ENCODE data around the gene GPR153. TPM values are rescaled to one million over a fixed set of nuclear protein-coding genes. Genes with fewer than 3 reads are reported as not detected.

GPR153 gene
- total and polyA plus RNA-seq, 2 of the 8 experiments (the other 6 are each of a cell fraction or from before 2014, with no cell fraction given) = 5.7 to 8.1 TPM

DNA sequence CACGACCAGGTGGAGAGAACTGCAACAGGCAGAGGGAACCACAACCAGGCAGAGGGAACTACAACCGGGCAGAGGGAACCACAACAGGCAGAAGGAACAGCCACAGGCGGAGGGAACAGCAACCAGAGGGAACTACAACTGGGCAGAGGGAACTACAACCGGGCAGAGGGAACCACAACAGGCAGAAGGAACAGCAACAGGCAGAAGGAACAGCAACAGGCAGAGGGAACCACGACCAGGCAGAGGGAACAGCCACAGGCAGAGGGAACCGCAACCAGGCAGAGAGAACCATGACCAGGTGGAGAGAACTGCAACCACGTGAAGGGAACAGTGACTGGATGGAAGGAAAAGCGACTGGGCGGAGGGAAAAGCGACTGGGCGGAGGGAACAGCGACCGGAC lies 47.6 kb upstream of the GPR153 start:
- 88% methylated on average over 13 of the region's 13 CpGs; no CpG with 5 or more reads in 1 of the 2 experiments for WGBS, 2 experiments (ENCODE audit: extremely low coverage in 1 of 2, insufficient coverage in 1 of 2, insufficient read length in 1 of 2, insufficient replicate concordance in 2 of 2, low coverage in 1 of 2, low lambda C conversion rate in 2 of 2, missing lambda C conversion rate in 1 of 2)
- H2BK120ac ChIP-seq (replicated peaks; ENCODE audit: low read depth, low read length) = no peak overlapping the region
- TF ChIP-seq SIN3A (conservative IDR thresholded peaks at IDR 0.05 in 1 of 2, IDR thresholded peaks at IDR 0.05 in 1 of 2; ENCODE audit: low read depth in 1 of 2, low read length in 2 of 2) (no peak), RFX5 (IDR thresholded peaks at IDR 0.05; ENCODE audit: borderline replicate concordance, low read depth, low read length) (no peak), SUZ12 (IDR thresholded peaks at IDR 0.05; ENCODE audit: low read length) (no peak), RAD21 (IDR thresholded peaks at IDR 0.05 in 1 of 2, conservative IDR thresholded peaks at IDR 0.05 in 1 of 2; ENCODE audit: low read depth in 2 of 2, low read length in 2 of 2) (no peak), SP4 (IDR thresholded peaks at IDR 0.05; ENCODE audit: low read length) (no peak), SP2 (IDR thresholded peaks at IDR 0.05; ENCODE audit: low read length) (no peak), CREB1 (IDR thresholded peaks at IDR 0.05) (no peak), RNF2 (IDR thresholded peaks at IDR 0.05; ENCODE audit: borderline replicate concordance, low read depth, low read length, missing control alignments, poor library complexity, severe bottlenecking) (no peak)
- TF ChIP-seq, protein P1, sequence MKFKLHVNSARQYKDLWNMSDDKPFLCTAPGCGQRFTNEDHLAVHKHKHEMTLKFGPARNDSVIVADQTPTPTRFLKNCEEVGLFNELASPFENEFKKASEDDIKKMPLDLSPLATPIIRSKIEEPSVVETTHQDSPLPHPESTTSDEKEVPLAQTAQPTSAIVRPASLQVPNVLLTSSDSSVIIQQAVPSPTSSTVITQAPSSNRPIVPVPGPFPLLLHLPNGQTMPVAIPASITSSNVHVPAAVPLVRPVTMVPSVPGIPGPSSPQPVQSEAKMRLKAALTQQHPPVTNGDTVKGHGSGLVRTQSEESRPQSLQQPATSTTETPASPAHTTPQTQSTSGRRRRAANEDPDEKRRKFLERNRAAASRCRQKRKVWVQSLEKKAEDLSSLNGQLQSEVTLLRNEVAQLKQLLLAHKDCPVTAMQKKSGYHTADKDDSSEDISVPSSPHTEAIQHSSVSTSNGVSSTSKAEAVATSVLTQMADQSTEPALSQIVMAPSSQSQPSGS (IDR thresholded peaks at IDR 0.05; ENCODE audit: low read length) = no peak

More for the DNA sequence above, 47.6 kb upstream of the GPR153 start:
- H4K5ac ChIP-seq (ENCODE audit: insufficient read length, low read depth, low read length) = no peak overlapping the region
- H2AK5ac ChIP-seq (ENCODE audit: low read depth, low read length) = no peak overlapping the region
- H3K14ac ChIP-seq (ENCODE audit: insufficient read length) = no peak overlapping the region
- H3K18ac ChIP-seq (ENCODE audit: extremely low read depth, low read length) = no peak overlapping the region
- H3K56ac ChIP-seq (replicated peaks; ENCODE audit: insufficient read length, low read depth, low read length) = no peak overlapping the region
- peaks cover 4% of the 10 kb centered on the region; the same call in 1 of the 2 replicates for H3K79me1 ChIP-seq (ENCODE audit: low read depth, low read length)
- no peaks in the 10 kb centered on the region for H3K79me2 ChIP-seq (ENCODE audit: control insufficient read depth in 1 of 2, insufficient read depth in 2 of 2, low read length in 2 of 2)
- H3K23me2 ChIP-seq (ENCODE audit: low read depth, low read length) = no peaks in the 10 kb centered on the region
- H3K4me2 ChIP-seq (ENCODE audit: insufficient read depth in 1 of 2, low read depth in 2 of 2, low read length in 2 of 2) = no peak overlapping the region
- no peaks in the 10 kb centered on the region for H3K27me3 ChIP-seq (replicated peaks in 1 of 4; ENCODE audit: control insufficient read depth in 3 of 4, extremely low read depth in 1 of 4, insufficient read depth in 3 of 4, low read length in 3 of 4)
- no peak overlapping the region for H2BK5ac ChIP-seq (ENCODE audit: low read depth, low read length)
- peaks cover 0 to 13% (median 6%) of the 10 kb centered on the region in 4 experiments; a peak in 4 of 8 replicates for H3K36me3 ChIP-seq (ENCODE audit: control insufficient read depth in 2 of 4, insufficient read depth in 4 of 4, low read length in 3 of 4)
- no peaks in the 10 kb centered on the region for H3K4me1 ChIP-seq (replicated peaks in 1 of 4; ENCODE audit: control insufficient read depth in 3 of 4, insufficient read depth in 4 of 4, low read length in 3 of 4)
- H3K4me3 ChIP-seq (ENCODE audit: extremely low read depth in 1 of 4, insufficient read depth in 2 of 4, low read depth in 3 of 4, low read length in 4 of 4) = no peak overlapping the region
- no peak overlapping the region for H3K9ac ChIP-seq (replicated peaks in 1 of 4; ENCODE audit: extremely low read depth in 1 of 4, low read depth in 3 of 4, low read length in 3 of 4)
- H4K8ac ChIP-seq (ENCODE audit: extremely low read depth, insufficient read depth, low read length) = no peak overlapping the region
- DNase-seq (ENCODE audit: low read depth in 1 of 2, low spot score in 2 of 2) = no peak
- peaks cover 10 to 25% of the 10 kb centered on the region in 2 experiments; a peak in 3 of 4 replicates for H3K9me3 ChIP-seq (ENCODE audit: insufficient read depth in 2 of 2, low read depth in 1 of 2, low read length in 1 of 2)
- H3K4ac ChIP-seq (replicated peaks; ENCODE audit: insufficient read length, low read depth, low read length) = no peak overlapping the region
- peaks cover 0 to 2% of the 10 kb centered on the region in 2 experiments for H4K20me1 ChIP-seq (replicated peaks in 1 of 2; ENCODE audit: control insufficient read depth in 1 of 2, insufficient read depth in 2 of 2, low read length in 2 of 2)
- no peak overlapping the region for H4K91ac ChIP-seq (replicated peaks; ENCODE audit: insufficient read length, low read length)
- ChIA-PET POLR2A (ENCODE audit: partially characterized antibody) (no interaction called here), CTCF (ENCODE audit: partially characterized antibody) (no interaction called here)
- no peak overlapping the region for H2AFZ ChIP-seq (ENCODE audit: low read length)
- no peak overlapping the region for H3K27ac ChIP-seq (ENCODE audit: low read depth, low read length)
- H2BK12ac ChIP-seq (ENCODE audit: low read depth, low read length) = no peak overlapping the region
- no peak for FAIRE-seq
- no peak overlapping the region for H2BK20ac ChIP-seq (ENCODE audit: low read length)
- no peak overlapping the region for H2BK15ac ChIP-seq (ENCODE audit: low read length)
- no peak overlapping the region for H3K23ac ChIP-seq (ENCODE audit: insufficient read length)

Data from H1 (cell line).